ENCODE measurements around the gene PCNT.

The PCNT gene

GRCh38 chr21:46323710-46324389 is at the start of gene PCNT, which contains the start of gene C21orf58:
Gene PCNT (plus strand): TSS chr21:46324156. CDS start chr21:46324229, 73 bp downstream.
Gene C21orf58 (minus strand): TSS chr21:46323870. CDS start chr21:46322738, 1,132 bp downstream.
- peak; percentile 94 for DNase-seq

- no peak for DNase-seq
Observed at GRCh38 chr21:46274797-46275390, 49.1 kb upstream of the PCNT start.

GRCh38 chr21:46284077-46284644 is 39.8 kb upstream of the PCNT start:
- no peak for DNase-seq

GRCh38 chr21:46284733-46285132 is 39.2 kb upstream of the PCNT start:
- no peak for DNase-seq

GRCh38 chr21:46285206-46285661 is 38.7 kb upstream of the PCNT start, which contains the start of gene MCM3AP:
Gene MCM3AP (minus strand): TSS chr21:46285611. CDS start chr21:46285286, 325 bp downstream.
- no peak for DNase-seq

GRCh38 chr21:46285761-46286647 is 38.0 kb upstream of the PCNT start, which contains the start of gene YBEY:
Gene YBEY (plus strand): TSS chr21:46286342. CDS start chr21:46286914, 572 bp downstream.
- peak; percentile 81 for DNase-seq

- peak; percentile 77 for DNase-seq
Observed at GRCh38 chr21:46286648-46287002, 37.3 kb upstream of the PCNT start.

GRCh38 chr21:46287541-46287940 is 36.4 kb upstream of the PCNT start:
- DNase-seq = no peak

GRCh38 chr21:46289655-46290179 is 34.2 kb upstream of the PCNT start:
- no peak for DNase-seq

GRCh38 chr21:46291561-46291960 is 32.4 kb upstream of the PCNT start:
- DNase-seq = no peak

GRCh38 chr21:46294647-46295176 is 29.2 kb upstream of the PCNT start:
- no peak for DNase-seq

- no peak for DNase-seq
Observed at GRCh38 chr21:46295177-46295770, 28.7 kb upstream of the PCNT start.

GRCh38 chr21:46295996-46296752 is 27.8 kb upstream of the PCNT start:
- DNase-seq = no peak

GRCh38 chr21:46297338-46298271 is 26.4 kb upstream of the PCNT start:
- no peak for DNase-seq

- DNase-seq = no peak
Observed at GRCh38 chr21:46299167-46299566, 24.8 kb upstream of the PCNT start.

GRCh38 chr21:46301759-46302158 is 22.2 kb upstream of the PCNT start:
- no peak for DNase-seq

GRCh38 chr21:46304437-46304836 is 19.5 kb upstream of the PCNT start:
- no peak for DNase-seq

- no peak for DNase-seq
Observed at GRCh38 chr21:46304955-46305354, 19.0 kb upstream of the PCNT start.

GRCh38 chr21:46307625-46308024 is 16.3 kb upstream of the PCNT start:
- no peak for DNase-seq

- DNase-seq = no peak
Observed at GRCh38 chr21:46308431-46308830, 15.5 kb upstream of the PCNT start.

All from NCI-H1694 treated with DMSO at 0.1 percent for 48 hours (cell line).